Osteoblast (primary cell): ENCODE measurements around the gene GDPD3. TPM values are rescaled to one million over a fixed set of nuclear protein-coding genes. Genes with fewer than 3 reads are reported as not detected.

Experiments used
- DNase-seq: peaks from one replicate; pipeline ENCODE4 v3.0.0; 2011; ENCODE audit warnings: low spot score, mixed read lengths; ENCODE audit not compliant: insufficient read length; ENCODE audit errors: missing footprints
- H2AFZ ChIP-seq: 2 replicates; pipeline ENCODE4 v1.6.0; 2011; ENCODE audit warnings: mild to moderate bottlenecking, low read length
- H3K27ac ChIP-seq: 2 replicates; pipeline ENCODE4 v1.5.1; 2011; ENCODE audit warnings: mild to moderate bottlenecking, low read depth, low read length, moderate library complexity
- H3K27me3 ChIP-seq: 2 replicates; pipeline ENCODE4 v1.6.0; 2012; ENCODE audit warnings: mild to moderate bottlenecking, control low read depth, inconsistent platforms, low read length, moderate library complexity; ENCODE audit not compliant: insufficient read depth
- H3K36me3 ChIP-seq: 2 replicates; pipeline ENCODE4 v1.5.1; 2011; ENCODE audit warnings: mild to moderate bottlenecking, low read length, control low read depth, moderate library complexity; ENCODE audit not compliant: insufficient read depth
- H3K4me1 ChIP-seq: 2 replicates; pipeline ENCODE4 v1.5.1; 2011; ENCODE audit warnings: mild to moderate bottlenecking, low read length, control low read depth, moderate library complexity; ENCODE audit not compliant: insufficient read depth
- H3K4me2 ChIP-seq: 2 replicates; pipeline ENCODE4 v1.6.0; 2011; ENCODE audit warnings: mild to moderate bottlenecking, low read length; ENCODE audit not compliant: insufficient read depth
- H3K4me3 ChIP-seq: fragments of 200-600 bp; sonication (generic); 3 replicates; pipeline ENCODE4 v1.5.1; 2012; ENCODE audit warnings: mild to moderate bottlenecking, low read length, inconsistent platforms; ENCODE audit not compliant: insufficient read depth
- H3K79me2 ChIP-seq: 2 replicates; pipeline ENCODE4 v1.6.0; 2012; ENCODE audit warnings: mild to moderate bottlenecking, low read length, control low read depth, inconsistent platforms; ENCODE audit not compliant: insufficient read depth
- H3K9me3 ChIP-seq: 2 replicates; pipeline ENCODE4 v1.5.1; 2011; ENCODE audit warnings: low read depth, low read length, control low read depth
- H4K20me1 ChIP-seq: 2 replicates; pipeline ENCODE4 v1.6.0; 2012; ENCODE audit warnings: mild to moderate bottlenecking, low read length, control low read depth; ENCODE audit not compliant: insufficient read depth
- total RNA-seq: library from RNA; depleted of rRNA; stranded (reverse); fragments of >200 nt; gene quantifications from 2 replicates; pipeline ENCODE4 v1.2.3, GENCODE V29; 2012
- TF ChIP-seq, protein P1 (sequence below): IDR thresholded peaks from 2 replicates; pipeline ENCODE4 v1.5.1; 2011; ENCODE audit warnings: mild to moderate bottlenecking, low read depth, low read length, moderate library complexity; ENCODE audit errors: extremely low read depth

The GDPD3 gene
- total RNA-seq, 1 donor: 0.36 TPM

DNA sequence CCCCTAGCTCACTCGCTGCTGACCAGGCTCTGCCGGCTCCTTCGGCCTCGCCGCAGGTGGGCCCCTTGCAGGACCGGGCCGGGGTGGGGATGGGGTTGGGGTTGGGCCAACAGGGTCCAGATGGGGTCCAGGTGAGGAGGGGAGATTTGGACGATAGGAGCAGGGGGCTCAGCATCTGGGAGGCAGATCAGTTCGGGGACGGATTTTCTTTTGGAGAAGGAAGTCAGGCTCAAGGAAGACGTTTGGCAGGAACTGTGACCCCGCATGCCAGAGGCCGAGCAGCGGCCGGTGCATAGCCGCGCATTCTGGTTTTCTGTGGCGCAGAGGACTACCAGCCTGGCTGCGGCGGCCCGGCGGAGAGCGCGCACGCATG, 48.6 kb downstream of the GDPD3 start:
- Histone ChIP-seq H3K27me3 (no peaks in the 10 kb centered on the region), H3K4me3 (peak overlapping the region; percentile 95), H3K4me1 (peaks cover 47% of the 10 kb centered on the region), H3K4me2 (peak overlapping the region; percentile 93), H3K79me2 (peaks cover 45% of the 10 kb centered on the region), H3K27ac (peak overlapping the region; percentile 96), H4K20me1 (peaks cover 40% of the 10 kb centered on the region), H2AFZ (peak overlapping the region; percentile 83), H3K36me3 (peaks cover 45% of the 10 kb centered on the region), H3K9me3 (no peaks in the 10 kb centered on the region)
- TF ChIP-seq, protein P1, sequence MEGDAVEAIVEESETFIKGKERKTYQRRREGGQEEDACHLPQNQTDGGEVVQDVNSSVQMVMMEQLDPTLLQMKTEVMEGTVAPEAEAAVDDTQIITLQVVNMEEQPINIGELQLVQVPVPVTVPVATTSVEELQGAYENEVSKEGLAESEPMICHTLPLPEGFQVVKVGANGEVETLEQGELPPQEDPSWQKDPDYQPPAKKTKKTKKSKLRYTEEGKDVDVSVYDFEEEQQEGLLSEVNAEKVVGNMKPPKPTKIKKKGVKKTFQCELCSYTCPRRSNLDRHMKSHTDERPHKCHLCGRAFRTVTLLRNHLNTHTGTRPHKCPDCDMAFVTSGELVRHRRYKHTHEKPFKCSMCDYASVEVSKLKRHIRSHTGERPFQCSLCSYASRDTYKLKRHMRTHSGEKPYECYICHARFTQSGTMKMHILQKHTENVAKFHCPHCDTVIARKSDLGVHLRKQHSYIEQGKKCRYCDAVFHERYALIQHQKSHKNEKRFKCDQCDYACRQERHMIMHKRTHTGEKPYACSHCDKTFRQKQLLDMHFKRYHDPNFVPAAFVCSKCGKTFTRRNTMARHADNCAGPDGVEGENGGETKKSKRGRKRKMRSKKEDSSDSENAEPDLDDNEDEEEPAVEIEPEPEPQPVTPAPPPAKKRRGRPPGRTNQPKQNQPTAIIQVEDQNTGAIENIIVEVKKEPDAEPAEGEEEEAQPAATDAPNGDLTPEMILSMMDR: no peak
- no peak for DNase-seq

DNA sequence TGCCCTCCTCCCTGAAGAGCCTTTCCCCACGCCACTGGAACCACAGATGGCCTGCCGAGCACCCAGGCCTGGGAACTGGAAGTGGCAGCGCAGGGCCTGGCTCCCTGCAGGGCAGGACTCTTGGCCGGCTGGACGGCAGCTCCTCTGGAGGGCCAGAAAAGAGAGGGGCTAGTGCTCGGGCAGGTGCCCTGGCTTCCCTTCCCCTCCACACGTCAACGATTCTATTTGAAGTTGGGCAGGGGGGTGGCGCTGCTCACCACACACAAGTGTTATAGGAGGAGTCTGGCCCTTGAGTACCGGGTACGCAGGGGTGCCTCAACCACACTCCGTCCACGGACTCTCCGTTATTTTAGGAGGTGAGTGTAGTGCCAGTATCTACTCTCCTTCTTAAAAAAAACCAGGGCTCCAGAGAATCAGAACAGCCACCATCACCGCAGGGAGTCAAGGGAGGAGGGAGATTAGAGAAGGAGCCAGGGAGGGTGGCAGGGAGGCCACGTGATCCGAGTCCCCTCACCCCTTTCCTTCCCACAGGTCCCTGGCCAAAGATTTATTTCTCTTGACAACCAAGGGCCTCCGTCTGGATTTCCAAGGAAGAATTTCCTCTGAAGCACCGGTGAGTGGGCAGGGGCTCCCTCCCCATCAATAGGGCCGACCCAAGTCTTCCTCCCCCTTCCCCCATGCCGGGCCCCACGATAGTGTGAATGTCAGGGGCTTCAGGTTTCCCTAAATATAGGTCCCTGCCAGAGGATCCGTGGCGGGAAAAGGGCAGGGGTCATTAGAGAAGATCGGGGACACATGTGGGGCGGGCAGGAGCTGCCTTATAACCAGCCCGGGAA, 49.2 kb downstream of the GDPD3 start:
- H4K20me1 ChIP-seq: peaks cover 34% of the 10 kb centered on the region
- TF ChIP-seq, protein P1: peak; percentile 8
- H3K27me3 ChIP-seq: no peaks in the 10 kb centered on the region
- DNase-seq: peak; percentile 89
- no peaks in the 10 kb centered on the region for H3K9me3 ChIP-seq
- H3K36me3 ChIP-seq: peaks cover 41% of the 10 kb centered on the region
- H2AFZ ChIP-seq: peak overlapping the region; percentile 83
- peaks cover 38% of the 10 kb centered on the region for H3K79me2 ChIP-seq
- H3K4me1 ChIP-seq: peaks cover 41% of the 10 kb centered on the region
- H3K4me3 ChIP-seq: peak overlapping the region; percentile 95
- peak overlapping the region; percentile 93 for H3K4me2 ChIP-seq
- peak overlapping the region; percentile 96 for H3K27ac ChIP-seq

DNA sequence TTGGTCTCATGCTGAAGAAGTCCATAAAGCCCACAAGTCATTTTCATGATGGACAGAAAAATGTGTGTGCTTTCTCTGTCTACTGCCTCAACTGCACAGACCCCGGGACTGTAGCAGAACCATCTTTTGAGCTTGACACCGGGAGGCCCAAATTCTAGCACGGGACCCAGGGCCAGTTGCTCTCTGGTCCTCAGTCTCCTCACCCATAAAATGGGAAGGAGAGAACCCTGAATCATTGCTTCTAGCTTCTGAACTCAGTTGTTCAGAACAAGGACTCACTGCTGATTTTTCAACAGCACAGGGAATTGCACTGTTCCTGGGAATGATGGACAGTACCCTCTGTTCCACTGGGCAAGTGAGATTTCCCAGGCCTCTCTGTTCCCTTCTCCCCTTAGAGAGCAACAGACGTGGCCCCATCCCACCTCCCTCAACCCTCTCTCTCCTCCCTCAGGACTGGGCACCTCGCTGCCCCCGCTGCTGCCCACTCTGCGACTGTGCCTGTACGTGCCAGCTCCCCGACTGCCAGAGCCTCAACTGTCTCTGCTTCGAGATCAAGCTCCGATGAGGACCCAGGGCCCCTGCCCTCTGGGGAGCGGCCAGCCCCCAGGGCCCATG, 50.0 kb downstream of the GDPD3 start:
- Histone ChIP-seq H4K20me1 (peaks cover 27% of the 10 kb centered on the region), H3K4me1 (peaks cover 34% of the 10 kb centered on the region), H3K79me2 (peaks cover 31% of the 10 kb centered on the region), H3K4me2 (peak overlapping the region; percentile 93), H3K4me3 (peak overlapping the region; percentile 95), H3K36me3 (peaks cover 38% of the 10 kb centered on the region), H3K27ac (peak overlapping the region; percentile 96), H2AFZ (peak overlapping the region; percentile 83), H3K27me3 (no peaks in the 10 kb centered on the region), H3K9me3 (no peaks in the 10 kb centered on the region)
- DNase-seq: peak; percentile 76
- TF ChIP-seq, protein P1: no peak
